DMS153 treated with DMSO at 0.1 percent for 48 hours (cell line): Measurements from ENCODE around the gene ASAP2.

Source experiments
- DNase-seq: peaks from one replicate; lab custom pipeline; 2025; ENCODE audit not compliant: unreplicated experiment; lab: John Stamatoyannopoulos, UW

Gene ASAP2

GRCh38 chr2:9291866-9292265 lies 85.3 kb downstream of the ASAP2 start:
- DNase-seq: no peak

- DNase-seq: no peak
These were observed 85.8 kb downstream of the ASAP2 start for GRCh38 chr2:9292426-9292825.

GRCh38 chr2:9294764-9295163 lies 88.2 kb downstream of the ASAP2 start:
- DNase-seq: no peak

- no peak for DNase-seq
These were observed 89.9 kb downstream of the ASAP2 start for GRCh38 chr2:9296559-9296958.

GRCh38 chr2:9297156-9297555 lies 90.5 kb downstream of the ASAP2 start:
- no peak for DNase-seq

GRCh38 chr2:9297807-9298206 lies 91.2 kb downstream of the ASAP2 start:
- DNase-seq: no peak

GRCh38 chr2:9298583-9298982 lies 92.0 kb downstream of the ASAP2 start:
- DNase-seq: no peak

GRCh38 chr2:9299161-9300100 lies 92.8 kb downstream of the ASAP2 start:
- no peak for DNase-seq

- no peak for DNase-seq
These were observed 93.6 kb downstream of the ASAP2 start for GRCh38 chr2:9300214-9300613.

GRCh38 chr2:9300829-9301453 lies 94.3 kb downstream of the ASAP2 start:
- DNase-seq: no peak

- DNase-seq: no peak
These were observed 96.1 kb downstream of the ASAP2 start for GRCh38 chr2:9302755-9303154.

- no peak for DNase-seq
These were observed 97.1 kb downstream of the ASAP2 start for GRCh38 chr2:9303528-9304225.

- DNase-seq: no peak
These were observed 100.3 kb downstream of the ASAP2 start for GRCh38 chr2:9306911-9307310.

GRCh38 chr2:9307535-9307934 lies 100.9 kb downstream of the ASAP2 start:
- DNase-seq: no peak

GRCh38 chr2:9308186-9308955 lies 101.8 kb downstream of the ASAP2 start:
- DNase-seq: no peak

- DNase-seq: no peak
These were observed 102.5 kb downstream of the ASAP2 start for GRCh38 chr2:9309147-9309546.

- no peak for DNase-seq
These were observed 103.8 kb downstream of the ASAP2 start for GRCh38 chr2:9310377-9310776.

- DNase-seq: no peak
These were observed 104.2 kb downstream of the ASAP2 start for GRCh38 chr2:9310798-9311197.

GRCh38 chr2:9311488-9311887 lies 104.9 kb downstream of the ASAP2 start:
- no peak for DNase-seq

GRCh38 chr2:9312591-9312990 lies 106.0 kb downstream of the ASAP2 start:
- DNase-seq: no peak

GRCh38 chr2:9313443-9313842 lies 106.8 kb downstream of the ASAP2 start:
- DNase-seq: no peak
